H9 (cell line): ENCODE data around the gene PPARA. TPM values are rescaled to one million over a fixed set of nuclear protein-coding genes. Genes with fewer than 3 reads are reported as not detected.

Experiments
- DNase-seq: peaks from one replicate; pipeline ENCODE4 v3.0.0-alpha.2; 2017
- H2AFZ ChIP-seq: one replicate; pipeline ENCODE4 v1.6.1; 2013; ENCODE audit warnings: mild to moderate bottlenecking, low read length, control low read depth, moderate library complexity
- H2AK5ac ChIP-seq: 2 replicates; pipeline ENCODE4 v1.6.1; 2013; ENCODE audit warnings: low read length, control low read depth, mixed read lengths; ENCODE audit not compliant: insufficient read length
- H2BK120ac ChIP-seq: one replicate; pipeline ENCODE4 v1.6.1; 2013; ENCODE audit warnings: low read depth, mild to moderate bottlenecking, low read length, control low read depth, inconsistent platforms; ENCODE audit not compliant: poor library complexity, severe bottlenecking
- H2BK12ac ChIP-seq: 2 replicates; pipeline ENCODE4 v1.6.1; 2013; ENCODE audit warnings: low read length, control low read depth, mixed read lengths, low read depth; ENCODE audit not compliant: insufficient read length
- H2BK15ac ChIP-seq: 2 replicates; pipeline ENCODE4 v1.6.1; 2013; ENCODE audit warnings: low read depth, low read length, control low read depth
- H2BK20ac ChIP-seq: one replicate; pipeline ENCODE4 v1.6.1; 2013; ENCODE audit warnings: low read depth, mild to moderate bottlenecking, low read length, control low read depth, inconsistent platforms; ENCODE audit not compliant: poor library complexity, severe bottlenecking
- H2BK5ac ChIP-seq: 2 replicates; pipeline ENCODE4 v1.6.1; 2013; ENCODE audit warnings: low read length, control low read depth, mixed read lengths; ENCODE audit not compliant: insufficient read length
- H3K14ac ChIP-seq: 2 replicates; pipeline ENCODE4 v1.6.1; 2013; ENCODE audit warnings: low read length, control low read depth; ENCODE audit not compliant: insufficient read depth
- H3K18ac ChIP-seq: 2 replicates; pipeline ENCODE4 v1.6.1; 2013; ENCODE audit warnings: low read depth, mild to moderate bottlenecking, mixed read lengths, low read length, control low read depth; ENCODE audit not compliant: insufficient read length
- H3K23ac ChIP-seq: 2 replicates; pipeline ENCODE4 v1.6.1; 2013; ENCODE audit warnings: low read length, control low read depth, mixed read lengths, low read depth; ENCODE audit not compliant: insufficient read length
- H3K23me2 ChIP-seq: 2 replicates; pipeline ENCODE4 v1.6.1; 2013; ENCODE audit warnings: low read depth, mild to moderate bottlenecking, mixed read lengths, low read length, control low read depth; ENCODE audit not compliant: insufficient read length, poor library complexity, severe bottlenecking
- H3K27ac ChIP-seq: 2 replicates; pipeline ENCODE4 v1.5.1; 2013; ENCODE audit warnings: low read length, control low read depth, mixed read lengths, low read depth; ENCODE audit not compliant: insufficient read length
- H3K27me3 ChIP-seq: 2 replicates; pipeline ENCODE4 v1.6.1; 2013; ENCODE audit warnings: low read length, control low read depth, inconsistent platforms; ENCODE audit not compliant: insufficient read depth
- H3K4ac ChIP-seq: 2 replicates; pipeline ENCODE4 v1.6.1; 2013; ENCODE audit warnings: low read depth, mild to moderate bottlenecking, control low read depth, inconsistent platforms, low read length, moderate library complexity
- H3K4me1 ChIP-seq: 2 replicates; pipeline ENCODE4 v1.6.1; 2013; ENCODE audit warnings: low read length, control low read depth, inconsistent platforms; ENCODE audit not compliant: insufficient read depth
- H3K4me2 ChIP-seq: 2 replicates; pipeline ENCODE4 v1.6.1; 2013; ENCODE audit warnings: low read length, control low read depth, mixed read lengths; ENCODE audit not compliant: insufficient read length, insufficient read depth
- H3K56ac ChIP-seq: 2 replicates; pipeline ENCODE4 v1.6.1; 2013; ENCODE audit warnings: low read depth, mild to moderate bottlenecking, mixed read lengths, low read length, control low read depth; ENCODE audit not compliant: insufficient read length
- H3K79me1 ChIP-seq: 2 replicates; pipeline ENCODE4 v1.6.1; 2013; ENCODE audit warnings: low read depth, mild to moderate bottlenecking, moderate library complexity, low read length, control low read depth, inconsistent platforms; ENCODE audit not compliant: insufficient read depth, poor library complexity, severe bottlenecking
- H3K79me2 ChIP-seq: 2 replicates; pipeline ENCODE4 v1.6.1; 2013; ENCODE audit warnings: low read length, control low read depth, inconsistent platforms; ENCODE audit not compliant: insufficient read depth
- H3K9ac ChIP-seq: 2 replicates; pipeline ENCODE4 v1.6.1; 2013; ENCODE audit warnings: low read length, control low read depth, mixed read lengths; ENCODE audit not compliant: insufficient read length; ENCODE audit errors: extremely low read depth
- H3K9me3 ChIP-seq: one replicate; pipeline ENCODE4 v1.6.1; 2013; ENCODE audit warnings: low read depth, low read length, inconsistent platforms; ENCODE audit not compliant: control insufficient read depth
- H3T11ph ChIP-seq: one replicate; pipeline ENCODE4 v1.6.1; 2013; ENCODE audit warnings: mild to moderate bottlenecking, low read length, control low read depth, inconsistent platforms
- H4K20me1 ChIP-seq: one replicate; pipeline ENCODE4 v1.6.1; 2013; ENCODE audit not compliant: control insufficient read depth, insufficient read length, insufficient read depth
- H4K5ac ChIP-seq: 2 replicates; pipeline ENCODE4 v1.6.1; 2013; ENCODE audit warnings: low read depth, mild to moderate bottlenecking, mixed read lengths, low read length, control low read depth; ENCODE audit not compliant: insufficient read length
- H4K8ac ChIP-seq: replicated peaks from 2 replicates; pipeline ENCODE4 v1.6.1; 2013; ENCODE audit warnings: low read length, control low read depth, mixed read lengths, low read depth; ENCODE audit not compliant: insufficient read length
- H4K91ac ChIP-seq: 2 replicates; pipeline ENCODE4 v1.6.1; 2013; ENCODE audit warnings: low read depth, mild to moderate bottlenecking, moderate library complexity, mixed read lengths, low read length, control low read depth; ENCODE audit not compliant: insufficient read length
- H3K27ac Mint-ChIP-seq, 3 experiments: 2 replicates in 2 of 3; 3 replicates in 1 of 3; pipeline ENCODE4 v1.8.0; 2020 to 2021; ENCODE audit warnings: mixed read lengths in 3 of 3, mild to moderate bottlenecking in 1 of 3, moderate library complexity in 1 of 3
- H3K27me3 Mint-ChIP-seq: 2 replicates; pipeline ENCODE4 v1.8.0; 2021; ENCODE audit warnings: low read depth, mild to moderate bottlenecking, moderate library complexity, mixed read lengths
- H3K36me3 Mint-ChIP-seq, 3 experiments: 2 replicates in 2 of 3; 3 replicates in 1 of 3; pipeline ENCODE4 v1.8.0; 2020 to 2021; ENCODE audit warnings: low read depth in 3 of 3, mixed read lengths in 3 of 3; ENCODE audit not compliant: insufficient read depth in 1 of 3
- H3K4me1 Mint-ChIP-seq, 2 experiments: 2 replicates each; pipeline ENCODE4 v1.8.0; 2020; ENCODE audit warnings: mixed read lengths in 2 of 2
- H3K4me3 Mint-ChIP-seq, 2 experiments: 2 replicates in 1 of 2; 3 replicates in 1 of 2; pipeline ENCODE4 v1.8.0; 2020 to 2021; ENCODE audit warnings: mild to moderate bottlenecking in 2 of 2, mixed read lengths in 2 of 2, moderate library complexity in 1 of 2
- H3K9me3 Mint-ChIP-seq, 2 experiments: 2 replicates in 1 of 2; 3 replicates in 1 of 2; pipeline ENCODE4 v1.8.0; 2020; ENCODE audit warnings: mild to moderate bottlenecking in 2 of 2, mixed read lengths in 2 of 2, moderate library complexity in 1 of 2
- WGBS: extraction: QIAGEN DNeasy Blood & Tissue Kit; methylation state at CpG from one replicate; pipeline ENCODE4 v1.1.7; 2013; ENCODE audit warnings: missing lambda C conversion rate, low lambda C conversion rate, mixed read lengths; ENCODE audit not compliant: insufficient read length; ENCODE audit errors: extremely low coverage; 5-methylcytosine and 5-hydroxymethylcytosine counted together
- total RNA-seq: library from RNA; stranded (reverse); gene quantifications from 2 replicates; pipeline ENCODE4 v1.2.1, GENCODE V29; 2021
- TF ChIP-seq, protein P1 (sequence below): fragments of 200-600 bp; sonication (generic); conservative IDR thresholded peaks from 3 replicates; pipeline ENCODE4 v1.8.0; 2021; ENCODE audit warnings: antibody characterized with exemption, mild to moderate bottlenecking

Gene PPARA
- total RNA-seq, 1 experiment from 2014 or later, result 7.3 TPM

DNA sequence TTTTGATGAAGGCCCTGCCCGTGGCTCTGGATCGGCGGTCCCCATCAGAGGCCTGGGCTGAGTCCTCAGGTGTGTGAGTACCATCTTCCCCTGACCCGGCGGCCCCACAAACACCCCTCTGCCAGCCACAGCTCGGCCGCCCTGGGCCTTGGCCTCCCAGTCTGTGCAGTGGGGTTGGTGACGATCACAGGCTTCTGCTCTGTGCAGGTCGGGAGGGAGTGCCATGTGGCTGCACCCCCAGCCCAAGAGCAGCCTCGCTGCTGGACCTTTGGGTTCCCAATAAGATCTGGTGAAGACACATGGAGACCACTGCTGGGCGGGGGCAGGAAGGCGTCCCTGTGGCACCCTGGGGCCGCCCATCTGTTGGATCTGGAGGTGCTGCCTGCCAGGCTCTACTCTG, 47.1 kb upstream of the PPARA start:
- Histone ChIP-seq H4K8ac (no peak overlapping the region), H3K4me2 (no peak overlapping the region), H3K79me2 (no peaks in the 10 kb centered on the region), H3K27me3 (no peaks in the 10 kb centered on the region), H2AK5ac (no peak overlapping the region), H4K20me1 (no peaks in the 10 kb centered on the region), H4K5ac (no peak overlapping the region), H2BK120ac (no peak overlapping the region), H3K23me2 (no peaks in the 10 kb centered on the region), H2AFZ (no peak overlapping the region), H3K18ac (no peak overlapping the region), H3K4ac (no peak overlapping the region), H3K14ac (no peak overlapping the region), H3K23ac (no peak overlapping the region), H2BK12ac (no peak overlapping the region), H3K9me3 (no peaks in the 10 kb centered on the region), H2BK20ac (no peak overlapping the region), H4K91ac (no peak overlapping the region), H3T11ph (no peak overlapping the region), H3K27ac (no peak overlapping the region), H3K4me1 (no peaks in the 10 kb centered on the region), H2BK5ac (no peak overlapping the region), H3K56ac (no peak overlapping the region), H2BK15ac (no peak overlapping the region), H3K79me1 (no peaks in the 10 kb centered on the region), H3K9ac (no peak overlapping the region)
- no peak overlapping the region; a peak in 1 of 5 replicates for H3K4me3 Mint-ChIP-seq
- no peaks in the 10 kb centered on the region for H3K9me3 Mint-ChIP-seq
- no peaks in the 10 kb centered on the region for H3K27me3 Mint-ChIP-seq
- no peak for DNase-seq
- no peaks in the 10 kb centered on the region; a peak in 1 of 7 replicates for H3K36me3 Mint-ChIP-seq
- TF ChIP-seq, protein P1, sequence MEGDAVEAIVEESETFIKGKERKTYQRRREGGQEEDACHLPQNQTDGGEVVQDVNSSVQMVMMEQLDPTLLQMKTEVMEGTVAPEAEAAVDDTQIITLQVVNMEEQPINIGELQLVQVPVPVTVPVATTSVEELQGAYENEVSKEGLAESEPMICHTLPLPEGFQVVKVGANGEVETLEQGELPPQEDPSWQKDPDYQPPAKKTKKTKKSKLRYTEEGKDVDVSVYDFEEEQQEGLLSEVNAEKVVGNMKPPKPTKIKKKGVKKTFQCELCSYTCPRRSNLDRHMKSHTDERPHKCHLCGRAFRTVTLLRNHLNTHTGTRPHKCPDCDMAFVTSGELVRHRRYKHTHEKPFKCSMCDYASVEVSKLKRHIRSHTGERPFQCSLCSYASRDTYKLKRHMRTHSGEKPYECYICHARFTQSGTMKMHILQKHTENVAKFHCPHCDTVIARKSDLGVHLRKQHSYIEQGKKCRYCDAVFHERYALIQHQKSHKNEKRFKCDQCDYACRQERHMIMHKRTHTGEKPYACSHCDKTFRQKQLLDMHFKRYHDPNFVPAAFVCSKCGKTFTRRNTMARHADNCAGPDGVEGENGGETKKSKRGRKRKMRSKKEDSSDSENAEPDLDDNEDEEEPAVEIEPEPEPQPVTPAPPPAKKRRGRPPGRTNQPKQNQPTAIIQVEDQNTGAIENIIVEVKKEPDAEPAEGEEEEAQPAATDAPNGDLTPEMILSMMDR, result no peak
- H3K4me1 Mint-ChIP-seq, result peaks cover 0 to 5% of the 10 kb centered on the region in 2 experiments; a peak in 2 of 4 replicates
- H3K27ac Mint-ChIP-seq, result peak overlapping the region in 1 of 3 experiments; percentile 79; a peak in 1 of 7 replicates
- no CpG with 5 or more reads among the region's 13 CpGs for WGBS
